KMS-11 (cell line): ENCODE data around the gene AUTS2.

Experiments
- H2AFZ ChIP-seq: fragments of 200-600 bp; sonication (generic); 2 replicates; pipeline ENCODE4 v1.6.1; 2016; ENCODE audit warnings: antibody characterized with exemption, mixed run types, low read depth
- H3K27ac ChIP-seq: fragments of 200-600 bp; sonication (generic); 2 replicates; pipeline ENCODE4 v1.6.1; 2016; ENCODE audit warnings: mild to moderate bottlenecking, mixed run types
- H3K27me3 ChIP-seq: fragments of 200-600 bp; sonication (generic); 2 replicates; pipeline ENCODE4 v1.6.1; 2017; ENCODE audit warnings: mild to moderate bottlenecking, low read depth, mixed run types, moderate library complexity; ENCODE audit not compliant: insufficient read depth
- H3K36me3 ChIP-seq: fragments of 200-600 bp; sonication (generic); 2 replicates; pipeline ENCODE4 v1.6.1; 2017; ENCODE audit warnings: mild to moderate bottlenecking, mixed run types; ENCODE audit not compliant: insufficient read depth
- H3K4me1 ChIP-seq: fragments of 200-600 bp; sonication (generic); 2 replicates; pipeline ENCODE4 v1.6.1; 2016; ENCODE audit warnings: mild to moderate bottlenecking, low read depth, mixed run types; ENCODE audit not compliant: poor library complexity, severe bottlenecking
- H3K4me2 ChIP-seq: fragments of 200-600 bp; sonication (generic); 2 replicates; pipeline ENCODE4 v1.7.0; 2016; ENCODE audit warnings: mild to moderate bottlenecking, mixed run types
- H3K4me3 ChIP-seq: fragments of 200-600 bp; sonication (generic); IDR thresholded peaks from 2 replicates; pipeline ENCODE4 v1.6.1; 2017; ENCODE audit warnings: low read depth, low read length, mixed read lengths; ENCODE audit not compliant: insufficient read depth
- H3K79me2 ChIP-seq: fragments of 200-600 bp; sonication (generic); 2 replicates; pipeline ENCODE4 v1.6.1; 2016; ENCODE audit warnings: low read depth, mixed run types; ENCODE audit not compliant: insufficient read depth
- H3K9ac ChIP-seq: fragments of 200-600 bp; sonication (generic); 2 replicates; pipeline ENCODE4 v1.6.1; 2016; ENCODE audit warnings: mild to moderate bottlenecking, mixed run types
- H4K20me1 ChIP-seq: fragments of 200-600 bp; sonication (generic); 2 replicates; pipeline ENCODE4 v1.6.1; 2016; ENCODE audit warnings: mild to moderate bottlenecking, mixed run types; ENCODE audit not compliant: insufficient read depth
- CTCF ChIP-seq: fragments of 200-600 bp; sonication (generic); conservative IDR thresholded peaks from 2 replicates; pipeline ENCODE4 v1.6.1; 2017; ENCODE audit warnings: low read depth, mild to moderate bottlenecking, antibody characterized with exemption, low read length, moderate library complexity, mixed read lengths

The AUTS2 gene

GRCh38 chr7:70312336-70312735, 714.1 kb downstream of the AUTS2 start:
- Histone ChIP-seq H3K4me1 (peaks cover 7% of the 10 kb centered on the region), H3K79me2 (no peaks in the 10 kb centered on the region), H3K27ac (no peak overlapping the region), H3K4me3 (no peak overlapping the region), H3K9ac (no peak overlapping the region), H3K27me3 (no peaks in the 10 kb centered on the region), H4K20me1 (no peaks in the 10 kb centered on the region), H3K36me3 (no peaks in the 10 kb centered on the region), H2AFZ (no peak overlapping the region), H3K4me2 (no peak overlapping the region)
- no peak for TF ChIP-seq CTCF

GRCh38 chr7:70313271-70313670, 715.0 kb downstream of the AUTS2 start:
- no peaks in the 10 kb centered on the region for H4K20me1 ChIP-seq
- no peak overlapping the region for H3K27ac ChIP-seq
- no peaks in the 10 kb centered on the region for H3K27me3 ChIP-seq
- no peak overlapping the region for H3K4me2 ChIP-seq
- H3K4me3 ChIP-seq: no peak overlapping the region
- TF ChIP-seq CTCF: no peak
- H2AFZ ChIP-seq: no peak overlapping the region
- H3K9ac ChIP-seq: no peak overlapping the region
- H3K36me3 ChIP-seq: no peaks in the 10 kb centered on the region
- H3K4me1 ChIP-seq: no peaks in the 10 kb centered on the region
- H3K79me2 ChIP-seq: no peaks in the 10 kb centered on the region

GRCh38 chr7:70313687-70314086, 715.4 kb downstream of the AUTS2 start:
- no peak for TF ChIP-seq CTCF
- H3K27me3 ChIP-seq: no peaks in the 10 kb centered on the region
- H3K9ac ChIP-seq: no peak overlapping the region
- H2AFZ ChIP-seq: no peak overlapping the region
- no peak overlapping the region for H3K27ac ChIP-seq
- H3K4me2 ChIP-seq: no peak overlapping the region
- H3K4me3 ChIP-seq: no peak overlapping the region
- no peaks in the 10 kb centered on the region for H3K36me3 ChIP-seq
- H4K20me1 ChIP-seq: no peaks in the 10 kb centered on the region
- no peaks in the 10 kb centered on the region for H3K79me2 ChIP-seq
- no peaks in the 10 kb centered on the region for H3K4me1 ChIP-seq

GRCh38 chr7:70314221-70314620, 715.9 kb downstream of the AUTS2 start:
- H3K9ac ChIP-seq: no peak overlapping the region
- H2AFZ ChIP-seq: no peak overlapping the region
- H4K20me1 ChIP-seq: no peaks in the 10 kb centered on the region
- no peaks in the 10 kb centered on the region for H3K36me3 ChIP-seq
- H3K4me1 ChIP-seq: no peaks in the 10 kb centered on the region
- no peak overlapping the region for H3K4me3 ChIP-seq
- no peak overlapping the region for H3K27ac ChIP-seq
- H3K4me2 ChIP-seq: no peak overlapping the region
- H3K79me2 ChIP-seq: no peaks in the 10 kb centered on the region
- TF ChIP-seq CTCF: no peak
- no peaks in the 10 kb centered on the region for H3K27me3 ChIP-seq

GRCh38 chr7:70316745-70317144, 718.5 kb downstream of the AUTS2 start:
- H3K79me2 ChIP-seq: no peaks in the 10 kb centered on the region
- no peak overlapping the region for H3K9ac ChIP-seq
- no peak overlapping the region for H3K4me2 ChIP-seq
- H3K27me3 ChIP-seq: no peaks in the 10 kb centered on the region
- no peak overlapping the region for H3K4me3 ChIP-seq
- no peaks in the 10 kb centered on the region for H4K20me1 ChIP-seq
- no peaks in the 10 kb centered on the region for H3K4me1 ChIP-seq
- no peak overlapping the region for H2AFZ ChIP-seq
- TF ChIP-seq CTCF: no peak
- H3K27ac ChIP-seq: no peak overlapping the region
- no peaks in the 10 kb centered on the region for H3K36me3 ChIP-seq
